Measurements from ENCODE around the gene LATS1. TPM values are rescaled to one million over a fixed set of nuclear protein-coding genes. Genes with fewer than 3 reads are reported as not detected.
A peak's percentile ranks its signal among the peaks of the same experiment; 100 is the strongest.

LATS1 gene
- total RNA-seq, 1 donor from 2014 or later: 27.9 TPM

GRCh38 chr6:149648148-149649145, 69.5 kb downstream of the LATS1 start, which contains the start of gene KATNA1:
KATNA1 (minus strand) TSS chr6:149648714; CDS start chr6:149638547, 10,167 bp downstream.
- peaks cover 2% of the 10 kb centered on the region for H3K4me1 Mint-ChIP-seq (ENCODE audit: low read depth, unreplicated experiment)
- TF ChIP-seq CTCF (IDR thresholded peaks at IDR 0.05; ENCODE audit: insufficient read depth, low read depth, low read length) (no peak), EZH2 (IDR thresholded peaks at IDR 0.05; ENCODE audit: insufficient read depth, low read length) (no peak)
- H3K4me3 Mint-ChIP-seq (ENCODE audit: unreplicated experiment): peak within 1 kb of the TSS; percentile 87

GRCh38 chr6:149646599-149646998, 71.3 kb downstream of the LATS1 start:
- Histone ChIP-seq H3K36me3 (ENCODE audit: insufficient read depth, low read length) (no peaks in the 10 kb centered on the region), H3K79me2 (ENCODE audit: insufficient read depth, low read length) (peaks cover 58% of the 10 kb centered on the region), H3K4me3 (ENCODE audit: insufficient read depth, low read depth, low read length) (peak overlapping the region; percentile 89), H4K20me1 (ENCODE audit: insufficient read depth, low read length) (peaks cover 21% of the 10 kb centered on the region), H3K9me3 (ENCODE audit: insufficient read depth, low read depth, low read length) (no peaks in the 10 kb centered on the region), H3K27ac (ENCODE audit: low read depth, low read length) (no peak overlapping the region), H3K9ac (ENCODE audit: low read length) (peak overlapping the region; percentile 86), H3K27me3 (ENCODE audit: insufficient read depth, low read length) (no peaks in the 10 kb centered on the region), H2AFZ (ENCODE audit: low read depth, low read length) (no peak overlapping the region), H3K4me2 (ENCODE audit: low read length) (peak overlapping the region; percentile 94), H3K4me1 (ENCODE audit: insufficient read depth, low read length) (peaks cover 9% of the 10 kb centered on the region)
- TF ChIP-seq CTCF (IDR thresholded peaks at IDR 0.05; ENCODE audit: insufficient read depth, low read depth, low read length): no peak
- TF ChIP-seq EZH2 (IDR thresholded peaks at IDR 0.05; ENCODE audit: insufficient read depth, low read length): no peak
- Mint-ChIP-seq H3K9me3 (ENCODE audit: unreplicated experiment) (no peaks in the 10 kb centered on the region), H3K4me3 (ENCODE audit: unreplicated experiment) (peak overlapping the region; percentile 87), H3K27ac (ENCODE audit: unreplicated experiment) (no peak overlapping the region), H3K4me1 (ENCODE audit: low read depth, unreplicated experiment) (peaks cover 2% of the 10 kb centered on the region), H3K36me3 (ENCODE audit: low read depth, unreplicated experiment) (peaks cover under 1% of the 10 kb centered on the region), H3K27me3 (ENCODE audit: low read depth, unreplicated experiment) (no peaks in the 10 kb centered on the region)
- FAIRE-seq (peak; percentile 32), DNase-seq (ENCODE audit: low read depth) (no peak)

More at GRCh38 chr6:149648148-149649145, 69.5 kb downstream of the LATS1 start, which contains the start of gene KATNA1:
- Histone ChIP-seq H3K4me3 (ENCODE audit: insufficient read depth, low read depth, low read length) (peak within 1 kb of the TSS; percentile 89), H3K9me3 (ENCODE audit: insufficient read depth, low read depth, low read length) (no peaks in the 10 kb centered on the region), H4K20me1 (ENCODE audit: insufficient read depth, low read length) (peaks cover 15% of the 10 kb centered on the region), H3K27ac (ENCODE audit: low read depth, low read length) (peak within 1 kb of the TSS; percentile 54), H3K27me3 (ENCODE audit: insufficient read depth, low read length) (no peaks in the 10 kb centered on the region), H3K4me1 (ENCODE audit: insufficient read depth, low read length) (peaks cover 9% of the 10 kb centered on the region), H3K4me2 (ENCODE audit: low read length) (peak within 1 kb of the TSS; percentile 94), H3K79me2 (ENCODE audit: insufficient read depth, low read length) (peaks cover 43% of the 10 kb centered on the region), H3K9ac (ENCODE audit: low read length) (peak within 1 kb of the TSS; percentile 86), H3K36me3 (ENCODE audit: insufficient read depth, low read length) (no peaks in the 10 kb centered on the region), H2AFZ (ENCODE audit: low read depth, low read length) (peak within 1 kb of the TSS; percentile 91)
- Mint-ChIP-seq H3K27ac (ENCODE audit: unreplicated experiment) (peak within 1 kb of the TSS; percentile 29), H3K9me3 (ENCODE audit: unreplicated experiment) (no peaks in the 10 kb centered on the region), H3K36me3 (ENCODE audit: low read depth, unreplicated experiment) (no peaks in the 10 kb centered on the region), H3K27me3 (ENCODE audit: low read depth, unreplicated experiment) (no peaks in the 10 kb centered on the region)
- FAIRE-seq: no peak
- peak; percentile 38 for DNase-seq (ENCODE audit: low read depth)
